Measurements from ENCODE around the gene ARPIN. TPM values are rescaled to one million over a fixed set of nuclear protein-coding genes. Genes with fewer than 3 reads are reported as not detected.

The ARPIN gene
- total RNA-seq, 3 donors from 2014 or later: 39.0 to 45.8 (median 43.0) TPM

- DNase-seq: no peak
- Histone ChIP-seq H3K36me3 (ENCODE audit: low read depth) (no peaks in the 10 kb centered on the region), H3K4me3 (no peak overlapping the region), H3K4me1 (ENCODE audit: low read depth) (no peaks in the 10 kb centered on the region), H3K9me3 (no peaks in the 10 kb centered on the region)
- intact Hi-C loops (cut with DNase I, micrococcal nuclease): no loop called here
- TF ChIP-seq, protein P1, sequence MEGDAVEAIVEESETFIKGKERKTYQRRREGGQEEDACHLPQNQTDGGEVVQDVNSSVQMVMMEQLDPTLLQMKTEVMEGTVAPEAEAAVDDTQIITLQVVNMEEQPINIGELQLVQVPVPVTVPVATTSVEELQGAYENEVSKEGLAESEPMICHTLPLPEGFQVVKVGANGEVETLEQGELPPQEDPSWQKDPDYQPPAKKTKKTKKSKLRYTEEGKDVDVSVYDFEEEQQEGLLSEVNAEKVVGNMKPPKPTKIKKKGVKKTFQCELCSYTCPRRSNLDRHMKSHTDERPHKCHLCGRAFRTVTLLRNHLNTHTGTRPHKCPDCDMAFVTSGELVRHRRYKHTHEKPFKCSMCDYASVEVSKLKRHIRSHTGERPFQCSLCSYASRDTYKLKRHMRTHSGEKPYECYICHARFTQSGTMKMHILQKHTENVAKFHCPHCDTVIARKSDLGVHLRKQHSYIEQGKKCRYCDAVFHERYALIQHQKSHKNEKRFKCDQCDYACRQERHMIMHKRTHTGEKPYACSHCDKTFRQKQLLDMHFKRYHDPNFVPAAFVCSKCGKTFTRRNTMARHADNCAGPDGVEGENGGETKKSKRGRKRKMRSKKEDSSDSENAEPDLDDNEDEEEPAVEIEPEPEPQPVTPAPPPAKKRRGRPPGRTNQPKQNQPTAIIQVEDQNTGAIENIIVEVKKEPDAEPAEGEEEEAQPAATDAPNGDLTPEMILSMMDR (IDR thresholded peaks at IDR 0.05): no peak
- ATAC-seq: peak; percentile 37
Observed at GRCh38 chr15:89917442-89918101, 4.8 kb upstream of the ARPIN start.

DNA sequence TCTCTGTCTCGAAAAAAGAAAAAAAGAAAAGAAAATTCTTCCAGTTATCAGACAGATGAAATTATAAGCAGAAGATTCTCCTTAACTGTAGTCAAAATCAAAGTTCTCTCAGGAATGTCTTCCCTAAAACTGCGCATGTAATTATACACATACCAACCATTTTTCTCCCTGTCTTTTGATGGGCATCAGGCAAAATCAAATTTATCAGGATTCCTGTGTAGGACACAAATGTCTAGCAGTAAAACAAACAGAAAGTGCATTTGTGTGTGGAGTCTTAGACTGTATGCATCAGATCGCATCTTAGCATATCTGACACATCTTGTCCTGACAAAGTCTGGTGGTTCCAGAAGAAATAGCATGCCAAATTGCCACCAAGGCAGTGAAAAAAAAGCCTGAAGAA lies 3.9 kb upstream of the ARPIN start:
- no peaks in the 10 kb centered on the region for H3K36me3 ChIP-seq (ENCODE audit: low read depth)
- H3K9me3 ChIP-seq: no peaks in the 10 kb centered on the region
- H3K4me3 ChIP-seq: no peak overlapping the region
- DNase-seq (no peak), ATAC-seq (no peak)
- H3K4me1 ChIP-seq (ENCODE audit: low read depth): peaks cover 3% of the 10 kb centered on the region
- intact Hi-C loops (cut with DNase I, micrococcal nuclease): no loop called here
- TF ChIP-seq, protein P1 (IDR thresholded peaks at IDR 0.05): no peak

DNA sequence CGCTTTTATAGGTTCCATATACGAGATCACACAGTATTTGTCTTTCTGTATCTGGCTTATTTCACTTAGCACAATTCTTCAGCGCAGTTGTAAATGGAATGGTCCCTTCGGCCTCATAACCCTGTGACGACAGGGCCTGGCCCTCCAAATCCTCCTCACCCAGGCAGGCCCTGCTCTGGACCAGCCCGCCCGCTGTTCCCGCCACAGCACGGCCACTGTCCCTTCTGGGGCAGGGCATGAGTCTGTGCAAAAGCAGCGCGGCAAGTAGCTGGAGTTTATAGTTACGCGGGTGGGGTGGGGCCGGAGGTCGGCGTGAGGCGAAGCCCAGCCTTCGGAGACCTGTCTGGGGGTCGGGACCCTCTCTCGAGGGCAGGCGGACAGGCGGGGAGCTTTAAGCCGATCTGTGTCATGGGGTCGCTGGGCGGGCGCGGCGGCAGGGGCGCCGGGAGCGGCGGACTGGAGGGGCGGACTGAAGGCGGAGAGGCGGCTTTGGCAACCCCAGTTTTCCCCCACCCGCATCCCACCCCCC lies 543 bp downstream of the ARPIN start:
- Histone ChIP-seq H3K9me3 (no peaks in the 10 kb centered on the region), H3K4me1 (ENCODE audit: low read depth) (peaks cover 10% of the 10 kb centered on the region), H3K4me3 (peak overlapping the region; percentile 65), H3K36me3 (ENCODE audit: low read depth) (no peaks in the 10 kb centered on the region)
- TF ChIP-seq, protein P1 (IDR thresholded peaks at IDR 0.05): no peak
- DNase-seq (peak; percentile 74 to 83 (median 77)), ATAC-seq (peak; percentile 83)
- intact Hi-C loops (cut with DNase I, micrococcal nuclease): no loop called here

GRCh38 chr15:89910891-89911626 lies 1.7 kb downstream of the ARPIN start:
- TF ChIP-seq, protein P1 (IDR thresholded peaks at IDR 0.05): no peak
- no peak overlapping the region for H3K4me3 ChIP-seq
- ATAC-seq (no peak), DNase-seq (no peak)
- intact Hi-C loops (cut with DNase I, micrococcal nuclease): no loop called here
- H3K4me1 ChIP-seq (ENCODE audit: low read depth): peaks cover 10% of the 10 kb centered on the region
- H3K36me3 ChIP-seq (ENCODE audit: low read depth): no peaks in the 10 kb centered on the region
- no peaks in the 10 kb centered on the region for H3K9me3 ChIP-seq

DNA sequence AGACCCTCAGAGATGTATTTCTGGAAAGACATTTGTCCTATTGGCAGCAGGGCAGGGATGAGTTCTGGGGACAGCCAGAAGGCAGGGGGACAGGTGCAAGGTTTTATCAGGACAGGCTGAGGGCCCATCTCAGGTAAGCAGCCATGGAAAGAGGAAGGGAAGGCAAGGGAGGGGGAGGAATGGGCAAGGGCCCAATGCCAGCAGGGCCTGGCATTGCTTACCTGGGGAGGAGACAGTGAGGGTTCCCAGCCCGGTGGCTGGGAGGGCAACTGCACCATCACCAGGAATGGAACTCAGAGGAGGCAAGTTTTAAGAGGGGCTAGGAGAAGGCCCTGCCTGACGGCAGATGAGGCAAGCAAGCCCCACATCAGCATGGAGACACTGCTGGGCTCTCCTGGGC lies 3.1 kb downstream of the ARPIN start:
- TF ChIP-seq, protein P1 (IDR thresholded peaks at IDR 0.05): no peak

More for the DNA sequence above, 3.1 kb downstream of the ARPIN start:
- Histone ChIP-seq H3K4me3 (no peak overlapping the region), H3K36me3 (ENCODE audit: low read depth) (no peaks in the 10 kb centered on the region), H3K4me1 (ENCODE audit: low read depth) (peaks cover 10% of the 10 kb centered on the region), H3K9me3 (no peaks in the 10 kb centered on the region)
- no peak for ATAC-seq
- intact Hi-C loops (cut with DNase I, micrococcal nuclease): loop anchor here in 1 of 2 donors (10.0 kb wide), 1 partner anchor 165 kb away; no protein-coding TSS in a partner anchor
- DNase-seq: no peak
